Tibial artery (tissue), 4 donors: ENCODE results near the gene TSC1.
A peak's percentile ranks its signal among the peaks of the same experiment; 100 is the strongest.

Experiments used
- DNase-seq, 2 donors: peaks; one replicate each; pipeline ENCODE4 v3.0.0-alpha.2; 2019
- H3K27ac ChIP-seq, 2 donors: fragments of 200-600 bp; sonication (generic) in 1 of 2; 1 replicate in 1 of 2; 2 replicates in 1 of 2; pipeline ENCODE4 v1.5.1; 2018 to 2019; ENCODE audit warnings: mild to moderate bottlenecking in 1 of 2
- H3K27me3 ChIP-seq, 2 donors: fragments of 200-600 bp; sonication (generic) in 1 of 2; one replicate each; pipeline versions ENCODE4 v1.5.1 to v1.6.0; 2016 to 2019
- H3K36me3 ChIP-seq, 3 donors: fragments of 200-600 bp; sonication (generic) in 2 of 3; one replicate each; pipeline ENCODE4 v1.5.1; 2016 to 2019; ENCODE audit warnings: mild to moderate bottlenecking in 2 of 3
- H3K4me1 ChIP-seq, 4 donors: fragments of 200-600 bp; sonication (generic) in 2 of 4; 1 replicate in 3 of 4; 2 replicates in 1 of 4; pipeline ENCODE4 v1.5.1; 2016 to 2019
- H3K4me3 ChIP-seq, 2 donors: fragments of 200-600 bp; sonication (generic) in 1 of 2; 1 replicate in 1 of 2; 2 replicates in 1 of 2; pipeline ENCODE4 v1.5.1; 2018 to 2019; ENCODE audit warnings: mild to moderate bottlenecking in 2 of 2
- H3K9me3 ChIP-seq, 3 donors: fragments of 200-600 bp; sonication (generic) in 1 of 3; one replicate each; pipeline ENCODE4 v1.5.1; 2016 to 2019
- CTCF ChIP-seq, 2 experiments: fragments of 200-600 bp in 1 of 2; fragments of 450-650 bp in 1 of 2; IDR thresholded peaks; one replicate each; pipeline ENCODE4 v1.5.1; 2017 to 2019; ENCODE audit warnings: antibody characterized with exemption in 2 of 2, mild to moderate bottlenecking in 1 of 2, moderate library complexity in 1 of 2
- intact Hi-C: fragments of 100-400 bp; cut with DNase I; formaldehyde crosslinking; loops from one replicate; pipeline ENCODE4 v1.15.0; 2023; ENCODE audit warnings: low total_unique reads

Gene TSC1

GRCh38 chr9:132880324-132880661 lies 64.1 kb downstream of the TSC1 start:
- Histone ChIP-seq H3K27me3 (no peaks in the 10 kb centered on the region), H3K4me3 (no peak overlapping the region), H3K36me3 (peaks cover 4 to 16% (median 6%) of the 10 kb centered on the region in 3 donors), H3K27ac (no peak overlapping the region), H3K9me3 (no peaks in the 10 kb centered on the region), H3K4me1 (peaks cover 0 to 14% (median 9%) of the 10 kb centered on the region in 4 donors)
- no peak for TF ChIP-seq CTCF (IDR thresholded peaks at IDR 0.05)
- intact Hi-C loops, result no loop called here
- DNase-seq, result no peak

GRCh38 chr9:132879457-132880323 lies 64.7 kb downstream of the TSC1 start:
- no peak for TF ChIP-seq CTCF (IDR thresholded peaks at IDR 0.05)
- no peak for DNase-seq
- intact Hi-C loops, result loop anchor here (10.0 kb wide), 2 partner anchors 65 to 205 kb away; partner anchors contain the start of genes GTF3C4 and TSC1
- Histone ChIP-seq H3K4me3 (peak overlapping the region; percentile 63 to 75), H3K27me3 (no peaks in the 10 kb centered on the region), H3K9me3 (no peaks in the 10 kb centered on the region), H3K4me1 (peaks cover 0 to 14% (median 9%) of the 10 kb centered on the region in 4 donors), H3K27ac (peak overlapping the region; percentile 70 to 80), H3K36me3 (peaks cover 4 to 12% (median 6%) of the 10 kb centered on the region in 3 donors)

GRCh38 chr9:132878695-132879456 lies 65.5 kb downstream of the TSC1 start, which contains the start of gene SPACA9:
Gene SPACA9 (plus strand): TSS chr9:132878898. CDS start chr9:132883948, 5,050 bp downstream.
- no peak for TF ChIP-seq CTCF (IDR thresholded peaks at IDR 0.05)
- peak; percentile 62 to 85 for DNase-seq
- H3K27me3 ChIP-seq, result no peaks in the 10 kb centered on the region
- intact Hi-C loops, result loop anchor here (10.0 kb wide), 2 partner anchors 66 to 204 kb away; partner anchors contain the start of genes GTF3C4 and TSC1
- peak within 1 kb of the TSS; percentile 70 to 80 for H3K27ac ChIP-seq
- H3K4me3 ChIP-seq, result peak within 1 kb of the TSS; percentile 63 to 75
- H3K4me1 ChIP-seq, result peaks cover 0 to 14% (median 9%) of the 10 kb centered on the region in 4 donors
- H3K9me3 ChIP-seq, result no peaks in the 10 kb centered on the region
- H3K36me3 ChIP-seq, result peaks cover 0 to 3% (median under 1%) of the 10 kb centered on the region in 3 donors

- DNase-seq, result peak; percentile 58 to 78
- no peaks in the 10 kb centered on the region for H3K9me3 ChIP-seq
- intact Hi-C loops, result loop anchor here (10.0 kb wide), 2 partner anchors 67 to 203 kb away; partner anchors contain the start of genes GTF3C4 and TSC1
These were observed 66.4 kb downstream of the TSC1 start, which contains the start of gene AK8 for GRCh38 chr9:132877824-132878694. Gene AK8 (minus strand): TSS chr9:132878284. CDS start chr9:132878255, 29 bp downstream.

More at GRCh38 chr9:132877824-132878694, 66.4 kb downstream of the TSC1 start, which contains the start of gene AK8:
- Histone ChIP-seq H3K4me3 (peak within 1 kb of the TSS; percentile 63 to 75), H3K36me3 (no peaks in the 10 kb centered on the region), H3K27ac (peak within 1 kb of the TSS; percentile 70 to 80), H3K27me3 (no peaks in the 10 kb centered on the region), H3K4me1 (peaks cover 0 to 14% (median 9%) of the 10 kb centered on the region in 4 donors)
- TF ChIP-seq CTCF (IDR thresholded peaks at IDR 0.05), result no peak
